Fibroblast of pulmonary artery (primary cell): ENCODE measurements around the gene ANTKMT.

Experiments
- DNase-seq: peaks from one replicate; pipeline ENCODE4 v3.0.0-alpha.2; 2010; ENCODE audit warnings: low read depth
- H3K4me3 ChIP-seq: replicated peaks from 2 replicates; pipeline ENCODE4 v1.5.1; 2011; ENCODE audit warnings: low read depth, mild to moderate bottlenecking, control low read depth, low read length, moderate library complexity
- TF ChIP-seq, protein P1 (sequence below): IDR thresholded peaks from 2 replicates; pipeline ENCODE4 v1.5.1; 2011; ENCODE audit warnings: mild to moderate bottlenecking, control low read depth, low read length, inconsistent platforms; ENCODE audit errors: missing control alignments

ANTKMT gene

DNA sequence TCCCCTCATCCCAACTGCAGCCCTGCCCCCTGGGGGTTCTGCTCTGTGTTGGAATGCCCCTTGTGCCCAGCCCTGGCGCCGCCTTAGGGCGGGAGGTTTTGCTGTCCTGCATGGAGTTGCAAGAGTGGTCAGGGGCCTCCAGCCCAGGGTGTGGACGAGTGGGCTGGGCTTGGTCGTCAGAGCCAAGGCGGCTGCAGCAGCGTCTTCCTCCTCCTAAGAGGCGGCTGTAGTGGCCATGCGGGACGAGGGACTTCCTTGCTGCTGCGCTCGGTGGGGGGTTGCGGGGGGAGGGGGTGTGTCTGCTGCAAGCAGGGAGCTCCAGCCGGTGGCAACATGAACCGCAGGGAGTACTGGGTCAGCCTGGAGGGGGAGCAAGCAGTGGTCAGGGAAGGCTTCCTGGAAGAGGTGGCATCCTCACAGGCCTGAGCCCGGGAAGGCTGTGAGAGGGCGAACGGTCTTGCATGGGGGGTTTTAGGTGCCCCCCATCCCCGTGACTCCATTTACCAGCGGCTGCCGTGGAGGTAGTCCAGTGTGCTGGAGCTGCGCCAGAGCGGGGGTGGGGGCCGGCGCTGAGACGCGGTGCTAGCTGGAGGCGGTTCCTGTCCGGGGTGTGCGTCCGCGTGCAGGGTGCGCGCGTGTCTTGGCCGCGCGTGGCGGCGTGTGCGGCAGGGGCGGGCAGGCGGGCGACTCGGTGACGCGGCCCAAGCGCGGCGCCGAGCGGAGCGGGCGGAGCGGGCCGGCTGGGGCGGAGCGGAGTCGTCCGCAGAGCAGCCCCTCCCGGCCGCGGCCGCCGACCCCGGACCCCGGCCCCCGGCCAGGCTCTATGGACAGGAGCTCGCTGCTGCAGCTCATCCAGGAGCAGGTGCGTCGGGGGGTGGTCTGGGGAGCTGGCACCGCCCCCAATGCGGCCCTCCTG is 45.7 kb upstream of the ANTKMT start, which contains the start of gene RHBDL1:
Gene RHBDL1 (plus strand): TSS at position 704 of the 916 bp plus-strand sequence. CDS start 120 bp downstream, at position 824.
- DNase-seq, result no peak
- H3K4me3 ChIP-seq, result peak within 1 kb of the TSS; percentile 31
- TF ChIP-seq, protein P1, sequence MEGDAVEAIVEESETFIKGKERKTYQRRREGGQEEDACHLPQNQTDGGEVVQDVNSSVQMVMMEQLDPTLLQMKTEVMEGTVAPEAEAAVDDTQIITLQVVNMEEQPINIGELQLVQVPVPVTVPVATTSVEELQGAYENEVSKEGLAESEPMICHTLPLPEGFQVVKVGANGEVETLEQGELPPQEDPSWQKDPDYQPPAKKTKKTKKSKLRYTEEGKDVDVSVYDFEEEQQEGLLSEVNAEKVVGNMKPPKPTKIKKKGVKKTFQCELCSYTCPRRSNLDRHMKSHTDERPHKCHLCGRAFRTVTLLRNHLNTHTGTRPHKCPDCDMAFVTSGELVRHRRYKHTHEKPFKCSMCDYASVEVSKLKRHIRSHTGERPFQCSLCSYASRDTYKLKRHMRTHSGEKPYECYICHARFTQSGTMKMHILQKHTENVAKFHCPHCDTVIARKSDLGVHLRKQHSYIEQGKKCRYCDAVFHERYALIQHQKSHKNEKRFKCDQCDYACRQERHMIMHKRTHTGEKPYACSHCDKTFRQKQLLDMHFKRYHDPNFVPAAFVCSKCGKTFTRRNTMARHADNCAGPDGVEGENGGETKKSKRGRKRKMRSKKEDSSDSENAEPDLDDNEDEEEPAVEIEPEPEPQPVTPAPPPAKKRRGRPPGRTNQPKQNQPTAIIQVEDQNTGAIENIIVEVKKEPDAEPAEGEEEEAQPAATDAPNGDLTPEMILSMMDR, result no peak

DNA sequence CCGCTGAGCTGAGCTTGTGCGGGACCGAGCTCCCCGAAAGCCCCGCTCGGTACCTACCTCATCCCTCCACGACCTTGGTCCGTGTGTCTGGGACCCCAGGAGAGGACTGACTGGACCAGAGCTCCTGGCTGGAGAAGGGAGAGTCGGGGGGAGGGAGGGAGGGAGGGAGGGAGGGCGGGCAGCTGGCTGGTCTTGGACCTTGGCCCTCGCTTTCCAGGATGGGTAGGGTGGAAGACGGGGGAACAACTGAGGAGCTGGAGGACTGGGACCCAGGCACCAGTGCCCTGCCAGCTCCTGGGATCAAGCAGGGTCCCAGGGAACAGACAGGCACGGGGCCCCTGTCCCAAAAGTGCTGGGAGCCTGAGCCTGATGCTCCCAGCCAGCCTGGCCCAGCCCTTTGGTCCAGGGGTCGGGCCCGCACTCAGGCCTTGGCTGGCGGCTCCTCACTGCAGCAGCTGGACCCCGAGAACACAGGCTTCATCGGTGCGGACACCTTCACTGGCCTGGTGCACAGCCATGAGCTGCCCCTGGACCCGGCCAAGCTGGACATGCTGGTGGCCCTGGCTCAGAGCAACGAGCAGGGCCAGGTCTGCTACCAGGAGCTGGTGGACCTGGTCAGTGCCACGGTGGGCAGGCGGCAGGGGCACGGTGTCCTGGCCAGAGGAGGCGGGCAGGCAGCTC is 44.9 kb upstream of the ANTKMT start:
- no peak for DNase-seq
- H3K4me3 ChIP-seq, result peak overlapping the region; percentile 30
- TF ChIP-seq, protein P1, result no peak

DNA sequence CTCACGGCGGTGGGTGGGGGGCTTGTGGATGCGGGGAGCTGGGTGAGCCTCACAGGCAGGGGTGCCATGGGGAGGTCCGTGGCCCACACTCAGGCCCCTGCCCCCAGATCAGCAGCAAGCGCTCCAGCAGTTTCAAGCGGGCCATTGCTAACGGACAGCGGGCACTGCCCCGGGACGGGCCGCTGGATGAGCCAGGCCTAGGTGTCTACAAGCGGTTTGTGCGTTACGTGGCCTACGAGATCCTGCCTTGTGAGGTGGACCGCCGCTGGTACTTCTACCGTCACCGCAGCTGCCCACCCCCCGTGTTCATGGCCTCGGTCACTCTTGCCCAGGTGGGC is 44.4 kb upstream of the ANTKMT start:
- TF ChIP-seq, protein P1, result no peak
- DNase-seq, result no peak
- no peak overlapping the region for H3K4me3 ChIP-seq

DNA sequence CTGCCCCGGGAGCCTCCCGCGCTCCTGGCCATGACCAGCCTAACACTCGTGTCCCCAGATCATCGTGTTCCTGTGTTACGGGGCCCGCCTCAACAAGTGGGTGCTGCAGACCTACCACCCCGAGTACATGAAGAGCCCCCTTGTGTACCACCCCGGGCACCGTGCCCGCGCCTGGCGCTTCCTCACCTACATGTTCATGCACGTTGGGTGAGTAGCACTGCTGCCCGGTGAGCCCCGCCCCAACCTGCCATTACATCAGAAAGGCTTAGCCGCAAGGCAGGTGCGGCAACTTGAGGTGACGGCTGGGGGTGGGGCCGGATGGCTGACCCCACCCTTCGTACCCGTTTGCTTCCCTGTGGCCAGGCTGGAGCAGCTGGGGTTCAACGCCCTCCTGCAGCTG is 44.0 kb upstream of the ANTKMT start:
- no peak overlapping the region for H3K4me3 ChIP-seq
- TF ChIP-seq, protein P1, result no peak
- DNase-seq, result no peak

DNA sequence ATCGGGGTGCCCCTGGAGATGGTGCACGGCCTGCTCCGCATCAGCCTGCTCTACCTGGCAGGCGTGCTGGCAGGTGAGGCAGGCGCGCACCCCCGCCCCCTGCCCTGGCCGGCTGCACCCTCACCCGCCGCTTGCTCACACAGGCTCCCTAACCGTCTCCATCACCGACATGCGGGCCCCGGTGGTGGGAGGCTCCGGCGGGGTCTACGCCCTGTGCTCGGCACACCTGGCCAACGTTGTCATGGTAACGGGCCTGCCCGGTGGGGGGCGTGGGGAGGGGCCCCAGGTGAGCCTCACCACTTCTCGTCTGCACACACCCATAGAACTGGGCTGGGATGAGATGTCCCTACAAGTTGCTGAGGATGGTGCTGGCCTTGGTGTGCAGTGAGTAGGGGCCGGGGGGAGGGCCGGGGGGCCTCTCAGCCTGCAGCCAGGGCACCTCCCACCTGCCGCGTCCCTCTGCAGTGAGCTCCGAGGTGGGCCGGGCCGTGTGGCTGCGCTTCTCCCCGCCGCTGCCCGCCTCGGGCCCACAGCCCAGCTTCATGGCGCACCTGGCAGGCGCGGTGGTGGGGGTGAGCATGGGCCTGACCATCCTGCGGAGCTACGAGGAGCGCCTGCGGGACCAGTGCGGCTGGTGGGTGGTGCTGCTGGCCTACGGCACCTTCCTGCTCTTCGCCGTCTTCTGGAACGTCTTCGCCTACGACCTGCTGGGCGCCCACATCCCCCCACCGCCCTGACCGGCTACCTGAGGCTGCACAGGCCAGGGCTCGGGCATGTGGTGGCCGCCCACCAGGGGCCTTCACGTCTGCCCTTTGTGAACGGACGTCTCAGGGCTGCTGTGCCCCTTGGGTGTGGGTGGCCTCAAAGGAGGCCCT is 43.4 kb upstream of the ANTKMT start:
- TF ChIP-seq, protein P1, result no peak
- no peak overlapping the region for H3K4me3 ChIP-seq
- no peak for DNase-seq

DNA sequence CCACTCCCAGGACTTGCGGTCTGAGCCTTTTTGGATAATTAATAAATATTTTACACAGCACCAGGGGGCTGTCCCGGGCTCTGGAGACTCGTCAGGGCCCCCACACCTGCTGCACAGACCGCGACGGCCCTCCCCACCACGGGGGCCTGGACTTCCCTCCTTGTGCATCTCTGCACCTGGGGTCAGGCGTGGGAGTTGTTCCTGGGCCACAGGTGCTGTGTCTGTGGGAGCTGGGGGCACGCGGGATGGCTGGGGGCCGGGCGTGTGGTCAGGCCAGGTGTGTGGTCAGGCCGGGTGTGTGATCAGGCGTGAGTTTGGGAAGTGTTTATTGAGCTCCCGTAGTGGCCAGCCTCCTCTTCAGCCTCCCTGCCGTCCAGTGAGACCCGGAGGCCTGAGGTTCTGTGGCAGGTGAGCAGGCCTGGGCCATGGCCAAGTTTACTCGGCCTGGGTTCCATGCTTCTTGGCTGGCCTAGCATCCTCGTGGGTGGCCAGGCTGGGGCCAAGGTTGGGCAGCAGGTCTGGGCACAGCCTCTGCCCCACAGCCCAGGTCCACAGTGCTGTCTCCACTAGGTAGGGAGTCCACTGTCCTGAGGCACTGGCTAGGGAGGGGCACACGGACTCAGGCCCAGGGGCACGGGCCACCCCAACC is 42.6 kb upstream of the ANTKMT start:
- TF ChIP-seq, protein P1, result no peak
- DNase-seq, result no peak
- H3K4me3 ChIP-seq, result no peak overlapping the region
